Glutamatergic neuron (in vitro differentiated cells): ENCODE results near the gene SPEM1. TPM values are rescaled to one million over a fixed set of nuclear protein-coding genes. Genes with fewer than 3 reads are reported as not detected.

Experiments
- DNase-seq: peaks from one replicate; pipeline ENCODE4 v3.0.0; 2022
- H3K27ac Mint-ChIP-seq: one replicate; pipeline ENCODE4 v1.8.0; 2020; ENCODE audit warnings: mild to moderate bottlenecking, mixed read lengths, inconsistent platforms; ENCODE audit not compliant: unreplicated experiment
- H3K27me3 Mint-ChIP-seq: one replicate; pipeline ENCODE4 v1.8.0; 2020; ENCODE audit warnings: mild to moderate bottlenecking, moderate library complexity, mixed read lengths, inconsistent platforms; ENCODE audit not compliant: unreplicated experiment
- H3K36me3 Mint-ChIP-seq: one replicate; pipeline ENCODE4 v1.8.0; 2020; ENCODE audit warnings: mild to moderate bottlenecking, mixed read lengths, inconsistent platforms; ENCODE audit not compliant: unreplicated experiment
- H3K4me1 Mint-ChIP-seq: one replicate; pipeline ENCODE4 v1.8.0; 2020; ENCODE audit warnings: mild to moderate bottlenecking, low read depth, mixed read lengths, inconsistent platforms; ENCODE audit not compliant: unreplicated experiment
- H3K4me3 Mint-ChIP-seq: one replicate; pipeline ENCODE4 v1.8.0; 2020; ENCODE audit warnings: mild to moderate bottlenecking, mixed read lengths, inconsistent platforms; ENCODE audit not compliant: unreplicated experiment
- H3K9me3 Mint-ChIP-seq: one replicate; pipeline ENCODE4 v1.8.0; 2020; ENCODE audit warnings: mild to moderate bottlenecking, moderate library complexity, mixed read lengths, inconsistent platforms; ENCODE audit not compliant: unreplicated experiment
- CTCF ChIP-seq: fragments of 200-600 bp; sonication (generic); IDR thresholded peaks from one replicate; pipeline ENCODE4 v1.5.0; 2021; ENCODE audit not compliant: partially characterized antibody, unreplicated experiment
- total RNA-seq: library from RNA; stranded (reverse); fragmentation: NEBNext Ultra II Directional; extraction: Animal tissue kit (Norgen Biotek cat#: 25700); gene quantifications from one replicate; pipeline ENCODE4 v1.2.1, GENCODE V29; 2021; ENCODE audit not compliant: unreplicated experiment

SPEM1 gene
- total RNA-seq, 1 donor from 2014 or later, result not detected

GRCh38 chr17:7416323-7416722 lies 3.8 kb upstream of the SPEM1 start:
- no peak for TF ChIP-seq CTCF
- H3K27ac Mint-ChIP-seq, result peak overlapping the region; percentile 25
- H3K36me3 Mint-ChIP-seq, result peaks cover 7% of the 10 kb centered on the region
- no peak for DNase-seq
- H3K4me1 Mint-ChIP-seq, result peaks cover 17% of the 10 kb centered on the region
- H3K4me3 Mint-ChIP-seq, result peak overlapping the region; percentile 64
- H3K9me3 Mint-ChIP-seq, result peaks cover 15% of the 10 kb centered on the region
- H3K27me3 Mint-ChIP-seq, result peaks cover 15% of the 10 kb centered on the region

GRCh38 chr17:7417056-7417655 lies 3.0 kb upstream of the SPEM1 start:
- TF ChIP-seq CTCF, result no peak
- Mint-ChIP-seq H3K27ac (no peak overlapping the region), H3K9me3 (peaks cover 15% of the 10 kb centered on the region), H3K36me3 (peaks cover 7% of the 10 kb centered on the region), H3K27me3 (peaks cover 17% of the 10 kb centered on the region), H3K4me3 (no peak overlapping the region), H3K4me1 (peaks cover 19% of the 10 kb centered on the region)
- no peak for DNase-seq

GRCh38 chr17:7418472-7419152 lies 1.5 kb upstream of the SPEM1 start:
- H3K36me3 Mint-ChIP-seq, result peaks cover 7% of the 10 kb centered on the region
- H3K4me1 Mint-ChIP-seq, result peaks cover 19% of the 10 kb centered on the region
- H3K27ac Mint-ChIP-seq, result peak overlapping the region; percentile 29
- no peak for TF ChIP-seq CTCF
- DNase-seq, result no peak
- peaks cover 11% of the 10 kb centered on the region for H3K27me3 Mint-ChIP-seq
- no peak overlapping the region for H3K4me3 Mint-ChIP-seq
- H3K9me3 Mint-ChIP-seq, result peaks cover 9% of the 10 kb centered on the region

- TF ChIP-seq CTCF, result no peak
- H3K4me1 Mint-ChIP-seq, result peaks cover 19% of the 10 kb centered on the region
- peaks cover 5% of the 10 kb centered on the region for H3K36me3 Mint-ChIP-seq
- peaks cover 11% of the 10 kb centered on the region for H3K9me3 Mint-ChIP-seq
- H3K4me3 Mint-ChIP-seq, result no peak overlapping the region
- no peak for DNase-seq
- H3K27me3 Mint-ChIP-seq, result peaks cover 16% of the 10 kb centered on the region
- H3K27ac Mint-ChIP-seq, result peak overlapping the region; percentile 33
Observed at GRCh38 chr17:7421186-7421585, 1.1 kb downstream of the SPEM1 start.

GRCh38 chr17:7423679-7424078 lies 3.6 kb downstream of the SPEM1 start:
- H3K9me3 Mint-ChIP-seq, result peaks cover 6% of the 10 kb centered on the region
- H3K36me3 Mint-ChIP-seq, result no peaks in the 10 kb centered on the region
- H3K4me1 Mint-ChIP-seq, result peaks cover 19% of the 10 kb centered on the region
- no peak overlapping the region for H3K4me3 Mint-ChIP-seq
- no peak overlapping the region for H3K27ac Mint-ChIP-seq
- H3K27me3 Mint-ChIP-seq, result peaks cover 15% of the 10 kb centered on the region
- no peak for TF ChIP-seq CTCF
- DNase-seq, result no peak
